ENCODE measurements around the gene BTBD16. TPM values are rescaled to one million over a fixed set of nuclear protein-coding genes. Genes with fewer than 3 reads are reported as not detected.

Gene BTBD16
- total and polyA plus RNA-seq, 4 donors, result 0.42 to 2.8 (median 1.8) TPM

DNA sequence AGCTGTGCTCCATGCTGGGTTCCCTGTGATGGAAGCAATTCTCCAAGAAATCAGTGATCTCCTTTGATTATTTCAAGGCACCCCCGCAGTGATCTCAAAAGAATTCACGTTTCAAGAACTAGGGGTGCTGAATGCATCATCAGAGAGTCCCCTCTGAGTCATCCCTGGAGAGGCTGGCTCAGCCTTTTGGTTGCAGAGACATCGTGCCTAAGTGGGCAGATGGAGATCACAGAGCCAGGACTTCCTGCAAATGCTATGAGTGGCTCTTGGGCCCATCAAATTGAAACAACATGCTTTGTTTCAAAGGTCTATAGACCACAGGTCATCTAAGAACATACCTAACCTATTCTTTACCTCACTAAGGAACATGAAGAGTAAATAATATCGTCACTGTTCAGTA lies 61.9 kb downstream of the BTBD16 start:
- H3K9me3 ChIP-seq (ENCODE audit: control insufficient read depth in 4 of 4, low read length in 3 of 4), result no peaks in the 10 kb centered on the region
- H3K36me3 ChIP-seq (ENCODE audit: control insufficient read depth in 4 of 4, insufficient read depth in 3 of 4, low read depth in 1 of 4, low read length in 3 of 4), result no peaks in the 10 kb centered on the region
- TF ChIP-seq FOXA2 (IDR thresholded peaks at IDR 0.05), result no peak
- TF ChIP-seq TAF1 (conservative IDR thresholded peaks at IDR 0.05), result no peak
- no peak for TF ChIP-seq NR2F2 (IDR thresholded peaks at IDR 0.05)
- no peak for TF ChIP-seq HNF4G (IDR thresholded peaks at IDR 0.05)
- TF ChIP-seq RAD21 (IDR thresholded peaks at IDR 0.05), result no peak
- no peak for TF ChIP-seq EGR1 (IDR thresholded peaks at IDR 0.05; ENCODE audit: low read depth in 2 of 2)
- no peak for TF ChIP-seq JUND (IDR thresholded peaks at IDR 0.05)
- TF ChIP-seq, protein P1, sequence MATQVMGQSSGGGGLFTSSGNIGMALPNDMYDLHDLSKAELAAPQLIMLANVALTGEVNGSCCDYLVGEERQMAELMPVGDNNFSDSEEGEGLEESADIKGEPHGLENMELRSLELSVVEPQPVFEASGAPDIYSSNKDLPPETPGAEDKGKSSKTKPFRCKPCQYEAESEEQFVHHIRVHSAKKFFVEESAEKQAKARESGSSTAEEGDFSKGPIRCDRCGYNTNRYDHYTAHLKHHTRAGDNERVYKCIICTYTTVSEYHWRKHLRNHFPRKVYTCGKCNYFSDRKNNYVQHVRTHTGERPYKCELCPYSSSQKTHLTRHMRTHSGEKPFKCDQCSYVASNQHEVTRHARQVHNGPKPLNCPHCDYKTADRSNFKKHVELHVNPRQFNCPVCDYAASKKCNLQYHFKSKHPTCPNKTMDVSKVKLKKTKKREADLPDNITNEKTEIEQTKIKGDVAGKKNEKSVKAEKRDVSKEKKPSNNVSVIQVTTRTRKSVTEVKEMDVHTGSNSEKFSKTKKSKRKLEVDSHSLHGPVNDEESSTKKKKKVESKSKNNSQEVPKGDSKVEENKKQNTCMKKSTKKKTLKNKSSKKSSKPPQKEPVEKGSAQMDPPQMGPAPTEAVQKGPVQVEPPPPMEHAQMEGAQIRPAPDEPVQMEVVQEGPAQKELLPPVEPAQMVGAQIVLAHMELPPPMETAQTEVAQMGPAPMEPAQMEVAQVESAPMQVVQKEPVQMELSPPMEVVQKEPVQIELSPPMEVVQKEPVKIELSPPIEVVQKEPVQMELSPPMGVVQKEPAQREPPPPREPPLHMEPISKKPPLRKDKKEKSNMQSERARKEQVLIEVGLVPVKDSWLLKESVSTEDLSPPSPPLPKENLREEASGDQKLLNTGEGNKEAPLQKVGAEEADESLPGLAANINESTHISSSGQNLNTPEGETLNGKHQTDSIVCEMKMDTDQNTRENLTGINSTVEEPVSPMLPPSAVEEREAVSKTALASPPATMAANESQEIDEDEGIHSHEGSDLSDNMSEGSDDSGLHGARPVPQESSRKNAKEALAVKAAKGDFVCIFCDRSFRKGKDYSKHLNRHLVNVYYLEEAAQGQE (IDR thresholded peaks at IDR 0.05), result no peak
- TF ChIP-seq YY1 (IDR thresholded peaks at IDR 0.05), result no peak
- no peak for TF ChIP-seq SP1 (IDR thresholded peaks at IDR 0.05)
- no peak for TF ChIP-seq HNF4A (conservative IDR thresholded peaks at IDR 0.05)
- TF ChIP-seq RXRA (IDR thresholded peaks at IDR 0.05), result no peak
- TF ChIP-seq, protein P2, sequence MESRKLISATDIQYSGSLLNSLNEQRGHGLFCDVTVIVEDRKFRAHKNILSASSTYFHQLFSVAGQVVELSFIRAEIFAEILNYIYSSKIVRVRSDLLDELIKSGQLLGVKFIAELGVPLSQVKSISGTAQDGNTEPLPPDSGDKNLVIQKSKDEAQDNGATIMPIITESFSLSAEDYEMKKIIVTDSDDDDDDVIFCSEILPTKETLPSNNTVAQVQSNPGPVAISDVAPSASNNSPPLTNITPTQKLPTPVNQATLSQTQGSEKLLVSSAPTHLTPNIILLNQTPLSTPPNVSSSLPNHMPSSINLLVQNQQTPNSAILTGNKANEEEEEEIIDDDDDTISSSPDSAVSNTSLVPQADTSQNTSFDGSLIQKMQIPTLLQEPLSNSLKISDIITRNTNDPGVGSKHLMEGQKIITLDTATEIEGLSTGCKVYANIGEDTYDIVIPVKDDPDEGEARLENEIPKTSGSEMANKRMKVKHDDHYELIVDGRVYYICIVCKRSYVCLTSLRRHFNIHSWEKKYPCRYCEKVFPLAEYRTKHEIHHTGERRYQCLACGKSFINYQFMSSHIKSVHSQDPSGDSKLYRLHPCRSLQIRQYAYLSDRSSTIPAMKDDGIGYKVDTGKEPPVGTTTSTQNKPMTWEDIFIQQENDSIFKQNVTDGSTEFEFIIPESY (IDR thresholded peaks at IDR 0.05), result no peak
- TF ChIP-seq, protein P3, sequence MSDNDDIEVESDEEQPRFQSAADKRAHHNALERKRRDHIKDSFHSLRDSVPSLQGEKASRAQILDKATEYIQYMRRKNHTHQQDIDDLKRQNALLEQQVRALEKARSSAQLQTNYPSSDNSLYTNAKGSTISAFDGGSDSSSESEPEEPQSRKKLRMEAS (IDR thresholded peaks at IDR 0.05), result no peak
- TF ChIP-seq, protein P4, sequence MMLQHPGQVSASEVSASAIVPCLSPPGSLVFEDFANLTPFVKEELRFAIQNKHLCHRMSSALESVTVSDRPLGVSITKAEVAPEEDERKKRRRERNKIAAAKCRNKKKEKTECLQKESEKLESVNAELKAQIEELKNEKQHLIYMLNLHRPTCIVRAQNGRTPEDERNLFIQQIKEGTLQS (IDR thresholded peaks at IDR 0.05), result no peak
- TF ChIP-seq, protein P5, sequence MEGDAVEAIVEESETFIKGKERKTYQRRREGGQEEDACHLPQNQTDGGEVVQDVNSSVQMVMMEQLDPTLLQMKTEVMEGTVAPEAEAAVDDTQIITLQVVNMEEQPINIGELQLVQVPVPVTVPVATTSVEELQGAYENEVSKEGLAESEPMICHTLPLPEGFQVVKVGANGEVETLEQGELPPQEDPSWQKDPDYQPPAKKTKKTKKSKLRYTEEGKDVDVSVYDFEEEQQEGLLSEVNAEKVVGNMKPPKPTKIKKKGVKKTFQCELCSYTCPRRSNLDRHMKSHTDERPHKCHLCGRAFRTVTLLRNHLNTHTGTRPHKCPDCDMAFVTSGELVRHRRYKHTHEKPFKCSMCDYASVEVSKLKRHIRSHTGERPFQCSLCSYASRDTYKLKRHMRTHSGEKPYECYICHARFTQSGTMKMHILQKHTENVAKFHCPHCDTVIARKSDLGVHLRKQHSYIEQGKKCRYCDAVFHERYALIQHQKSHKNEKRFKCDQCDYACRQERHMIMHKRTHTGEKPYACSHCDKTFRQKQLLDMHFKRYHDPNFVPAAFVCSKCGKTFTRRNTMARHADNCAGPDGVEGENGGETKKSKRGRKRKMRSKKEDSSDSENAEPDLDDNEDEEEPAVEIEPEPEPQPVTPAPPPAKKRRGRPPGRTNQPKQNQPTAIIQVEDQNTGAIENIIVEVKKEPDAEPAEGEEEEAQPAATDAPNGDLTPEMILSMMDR (IDR thresholded peaks at IDR 0.05; ENCODE audit: low read depth, low read length, missing input control), result no peak
- TF ChIP-seq GABPA (IDR thresholded peaks at IDR 0.05 in 1 of 2, conservative IDR thresholded peaks at IDR 0.05 in 1 of 2), result no peak
- TF ChIP-seq FOXA1 (IDR thresholded peaks at IDR 0.05), result no peak
- no peak overlapping the region for H3K27ac ChIP-seq (ENCODE audit: low read depth in 1 of 2, low read length in 2 of 2)
- H3K9ac ChIP-seq (ENCODE audit: low read depth in 1 of 2, low read length in 2 of 2), result no peak overlapping the region
- 83% methylated on average over 4 of the region's 4 CpGs for WGBS
- no peaks in the 10 kb centered on the region for H3K27me3 ChIP-seq (ENCODE audit: control insufficient read depth in 4 of 4, insufficient read depth in 4 of 4, low read length in 3 of 4)
- no peak for DNase-seq (ENCODE audit: low spot score)
- no peaks in the 10 kb centered on the region for H3K4me1 ChIP-seq (ENCODE audit: control insufficient read depth in 4 of 4, insufficient read depth in 4 of 4, low read length in 3 of 4)
- H3K4me3 ChIP-seq (ENCODE audit: low read depth in 1 of 3, low read length in 3 of 3), result no peak overlapping the region
